Endodermal cell (in vitro differentiated cells): ENCODE results near the gene TAX1BP1. TPM values are rescaled to one million over a fixed set of nuclear protein-coding genes. Genes with fewer than 3 reads are reported as not detected.

Experiments
- DNase-seq: peaks from one replicate; pipeline ENCODE4 v3.0.0-alpha.2; 2017
- H3K27ac ChIP-seq: 2 replicates; pipeline ENCODE4 v1.5.1; 2013; ENCODE audit warnings: mild to moderate bottlenecking, low read depth, low read length, moderate library complexity
- H3K27me3 ChIP-seq: 2 replicates; pipeline ENCODE4 v1.6.1; 2013; ENCODE audit warnings: mild to moderate bottlenecking, low read length, moderate library complexity; ENCODE audit not compliant: insufficient read depth, control insufficient read depth, poor library complexity, severe bottlenecking
- H3K36me3 ChIP-seq: 2 replicates; pipeline ENCODE4 v1.7.0; 2013; ENCODE audit warnings: mild to moderate bottlenecking, low read length, moderate library complexity; ENCODE audit not compliant: control insufficient read depth, insufficient read depth
- H3K4me1 ChIP-seq: one replicate; pipeline ENCODE4 v1.7.0; 2013; ENCODE audit warnings: low read length; ENCODE audit not compliant: control insufficient read depth, insufficient read depth
- H3K4me3 ChIP-seq: 2 replicates; pipeline ENCODE4 v1.5.1; 2013; ENCODE audit warnings: mild to moderate bottlenecking, low read length, moderate library complexity
- H3K9ac ChIP-seq: 2 replicates; pipeline ENCODE4 v1.6.1; 2013; ENCODE audit warnings: mild to moderate bottlenecking, low read length, moderate library complexity; ENCODE audit not compliant: poor library complexity, severe bottlenecking; ENCODE audit errors: extremely low read depth
- H3K9me3 ChIP-seq: 2 replicates; pipeline ENCODE4 v1.6.1; 2013; ENCODE audit warnings: mild to moderate bottlenecking, low read length, moderate library complexity; ENCODE audit not compliant: control insufficient read depth
- H3K27ac Mint-ChIP-seq: 2 replicates; pipeline ENCODE4 v1.8.0; 2020; ENCODE audit warnings: mixed read lengths
- H3K27me3 Mint-ChIP-seq: 2 replicates; pipeline ENCODE4 v1.8.0; 2021; ENCODE audit warnings: mild to moderate bottlenecking, mixed read lengths; ENCODE audit not compliant: insufficient read depth
- H3K36me3 Mint-ChIP-seq: 2 replicates; pipeline ENCODE4 v1.8.0; 2020; ENCODE audit warnings: low read depth, mixed read lengths
- H3K4me1 Mint-ChIP-seq: 2 replicates; pipeline ENCODE4 v1.8.0; 2020; ENCODE audit warnings: mixed read lengths
- H3K4me3 Mint-ChIP-seq: 2 replicates; pipeline ENCODE4 v1.8.0; 2020; ENCODE audit warnings: mild to moderate bottlenecking, moderate library complexity, mixed read lengths
- H3K9me3 Mint-ChIP-seq: 2 replicates; pipeline ENCODE4 v1.8.0; 2020; ENCODE audit warnings: mild to moderate bottlenecking, mixed read lengths
- WGBS, 2 experiments: methylation state at CpG; one replicate each; pipeline versions ENCODE4 v1.1.5 to v1.1.7; 2013; ENCODE audit warnings: missing lambda C conversion rate in 2 of 2, mixed read lengths in 1 of 2; ENCODE audit not compliant: insufficient coverage in 1 of 2, insufficient read length in 1 of 2; 5-methylcytosine and 5-hydroxymethylcytosine counted together
- total RNA-seq, 2 donors: library from RNA; stranded (reverse); fragmentation: NEBNext Ultra II Directional in 1 of 2; extraction: Animal tissue kit (Norgen Biotek cat#: 25700) in 1 of 2; gene quantifications; 2 replicates in 1 of 2; 3 replicates in 1 of 2; pipeline ENCODE4 v1.2.1, GENCODE V29; 2021
- TF ChIP-seq, protein P1 (sequence below): fragments of 200-600 bp; sonication (generic); conservative IDR thresholded peaks from 2 replicates; pipeline ENCODE4 v1.5.0; 2021; ENCODE audit warnings: antibody characterized with exemption, mild to moderate bottlenecking

The TAX1BP1 gene
- total RNA-seq, 2 donors from 2014 or later = 100 to 114 TPM

- H3K4me1 Mint-ChIP-seq = peaks cover 7% of the 10 kb centered on the region
- 91 to 95% methylated on average over 14 to 17 of the region's 17 CpGs for WGBS, 2 experiments
- no peaks in the 10 kb centered on the region for H3K27me3 Mint-ChIP-seq
Measured at GRCh38 chr7:27872356-27873275, 132.7 kb downstream of the TAX1BP1 start.

GRCh38 chr7:27873981-27874957 lies 134.3 kb downstream of the TAX1BP1 start:
- Mint-ChIP-seq H3K4me1 (peaks cover 7% of the 10 kb centered on the region), H3K36me3 (no peaks in the 10 kb centered on the region), H3K27me3 (no peaks in the 10 kb centered on the region), H3K9me3 (no peaks in the 10 kb centered on the region), H3K4me3 (no peak overlapping the region), H3K27ac (no peak overlapping the region)
- H3K27ac ChIP-seq = no peak overlapping the region
- DNase-seq = no peak
- no peaks in the 10 kb centered on the region for H3K9me3 ChIP-seq
- H3K27me3 ChIP-seq = no peaks in the 10 kb centered on the region
- TF ChIP-seq, protein P1, sequence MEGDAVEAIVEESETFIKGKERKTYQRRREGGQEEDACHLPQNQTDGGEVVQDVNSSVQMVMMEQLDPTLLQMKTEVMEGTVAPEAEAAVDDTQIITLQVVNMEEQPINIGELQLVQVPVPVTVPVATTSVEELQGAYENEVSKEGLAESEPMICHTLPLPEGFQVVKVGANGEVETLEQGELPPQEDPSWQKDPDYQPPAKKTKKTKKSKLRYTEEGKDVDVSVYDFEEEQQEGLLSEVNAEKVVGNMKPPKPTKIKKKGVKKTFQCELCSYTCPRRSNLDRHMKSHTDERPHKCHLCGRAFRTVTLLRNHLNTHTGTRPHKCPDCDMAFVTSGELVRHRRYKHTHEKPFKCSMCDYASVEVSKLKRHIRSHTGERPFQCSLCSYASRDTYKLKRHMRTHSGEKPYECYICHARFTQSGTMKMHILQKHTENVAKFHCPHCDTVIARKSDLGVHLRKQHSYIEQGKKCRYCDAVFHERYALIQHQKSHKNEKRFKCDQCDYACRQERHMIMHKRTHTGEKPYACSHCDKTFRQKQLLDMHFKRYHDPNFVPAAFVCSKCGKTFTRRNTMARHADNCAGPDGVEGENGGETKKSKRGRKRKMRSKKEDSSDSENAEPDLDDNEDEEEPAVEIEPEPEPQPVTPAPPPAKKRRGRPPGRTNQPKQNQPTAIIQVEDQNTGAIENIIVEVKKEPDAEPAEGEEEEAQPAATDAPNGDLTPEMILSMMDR = no peak
- H3K36me3 ChIP-seq = no peaks in the 10 kb centered on the region
- H3K9ac ChIP-seq = no peak overlapping the region
- 83 to 89% methylated on average over 12 to 13 of the region's 13 CpGs for WGBS, 2 experiments
- H3K4me1 ChIP-seq = no peaks in the 10 kb centered on the region
- no peak overlapping the region for H3K4me3 ChIP-seq

More at GRCh38 chr7:27872356-27873275, 132.7 kb downstream of the TAX1BP1 start:
- no peak overlapping the region for H3K9ac ChIP-seq
- no peak for DNase-seq
- H3K27ac ChIP-seq = no peak overlapping the region
- no peak overlapping the region for H3K4me3 ChIP-seq
- TF ChIP-seq, protein P1 = no peak
- H3K9me3 Mint-ChIP-seq = no peaks in the 10 kb centered on the region
- no peaks in the 10 kb centered on the region for H3K9me3 ChIP-seq
- H3K36me3 Mint-ChIP-seq = peaks cover 7% of the 10 kb centered on the region
- no peak overlapping the region for H3K27ac Mint-ChIP-seq
- no peaks in the 10 kb centered on the region for H3K27me3 ChIP-seq
- H3K4me1 ChIP-seq = no peaks in the 10 kb centered on the region
- H3K36me3 ChIP-seq = no peaks in the 10 kb centered on the region
- no peak overlapping the region for H3K4me3 Mint-ChIP-seq

DNA sequence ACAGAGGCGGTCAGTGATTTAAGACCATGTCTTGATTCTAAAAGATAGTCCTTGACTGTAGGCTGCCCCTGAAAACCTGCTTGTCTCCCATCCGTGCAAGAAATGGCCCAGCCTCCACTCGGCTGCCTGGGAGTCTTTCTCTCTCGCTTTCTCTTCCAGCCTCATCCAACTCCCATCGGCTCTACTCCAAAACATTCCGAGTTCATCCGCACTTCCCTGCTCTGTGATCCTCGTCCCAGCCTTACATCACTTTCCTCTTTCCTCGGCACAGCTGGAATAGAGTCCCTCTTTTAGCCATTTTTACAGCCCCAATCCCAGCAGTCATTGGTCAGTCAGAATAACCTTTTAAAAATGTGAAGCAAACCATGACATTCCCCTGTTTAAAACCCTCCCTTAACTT lies 135.1 kb downstream of the TAX1BP1 start:
- TF ChIP-seq, protein P1 = no peak
- Histone ChIP-seq H3K4me3 (no peak overlapping the region), H3K9ac (no peak overlapping the region), H3K9me3 (no peaks in the 10 kb centered on the region), H3K36me3 (no peaks in the 10 kb centered on the region), H3K27ac (no peak overlapping the region), H3K27me3 (no peaks in the 10 kb centered on the region), H3K4me1 (no peaks in the 10 kb centered on the region)
- 94 to 95% methylated on average over 9 of the region's 9 CpGs for WGBS, 2 experiments
- H3K36me3 Mint-ChIP-seq = no peaks in the 10 kb centered on the region
- no peak overlapping the region for H3K27ac Mint-ChIP-seq
- H3K4me3 Mint-ChIP-seq = no peak overlapping the region
- no peak for DNase-seq
- H3K9me3 Mint-ChIP-seq = no peaks in the 10 kb centered on the region
- no peaks in the 10 kb centered on the region for H3K27me3 Mint-ChIP-seq
- H3K4me1 Mint-ChIP-seq = peaks cover 7% of the 10 kb centered on the region
